ENCODE measurements around the gene CWC27.

Gene CWC27, protein sequence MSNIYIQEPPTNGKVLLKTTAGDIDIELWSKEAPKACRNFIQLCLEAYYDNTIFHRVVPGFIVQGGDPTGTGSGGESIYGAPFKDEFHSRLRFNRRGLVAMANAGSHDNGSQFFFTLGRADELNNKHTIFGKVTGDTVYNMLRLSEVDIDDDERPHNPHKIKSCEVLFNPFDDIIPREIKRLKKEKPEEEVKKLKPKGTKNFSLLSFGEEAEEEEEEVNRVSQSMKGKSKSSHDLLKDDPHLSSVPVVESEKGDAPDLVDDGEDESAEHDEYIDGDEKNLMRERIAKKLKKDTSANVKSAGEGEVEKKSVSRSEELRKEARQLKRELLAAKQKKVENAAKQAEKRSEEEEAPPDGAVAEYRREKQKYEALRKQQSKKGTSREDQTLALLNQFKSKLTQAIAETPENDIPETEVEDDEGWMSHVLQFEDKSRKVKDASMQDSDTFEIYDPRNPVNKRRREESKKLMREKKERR

DNA sequence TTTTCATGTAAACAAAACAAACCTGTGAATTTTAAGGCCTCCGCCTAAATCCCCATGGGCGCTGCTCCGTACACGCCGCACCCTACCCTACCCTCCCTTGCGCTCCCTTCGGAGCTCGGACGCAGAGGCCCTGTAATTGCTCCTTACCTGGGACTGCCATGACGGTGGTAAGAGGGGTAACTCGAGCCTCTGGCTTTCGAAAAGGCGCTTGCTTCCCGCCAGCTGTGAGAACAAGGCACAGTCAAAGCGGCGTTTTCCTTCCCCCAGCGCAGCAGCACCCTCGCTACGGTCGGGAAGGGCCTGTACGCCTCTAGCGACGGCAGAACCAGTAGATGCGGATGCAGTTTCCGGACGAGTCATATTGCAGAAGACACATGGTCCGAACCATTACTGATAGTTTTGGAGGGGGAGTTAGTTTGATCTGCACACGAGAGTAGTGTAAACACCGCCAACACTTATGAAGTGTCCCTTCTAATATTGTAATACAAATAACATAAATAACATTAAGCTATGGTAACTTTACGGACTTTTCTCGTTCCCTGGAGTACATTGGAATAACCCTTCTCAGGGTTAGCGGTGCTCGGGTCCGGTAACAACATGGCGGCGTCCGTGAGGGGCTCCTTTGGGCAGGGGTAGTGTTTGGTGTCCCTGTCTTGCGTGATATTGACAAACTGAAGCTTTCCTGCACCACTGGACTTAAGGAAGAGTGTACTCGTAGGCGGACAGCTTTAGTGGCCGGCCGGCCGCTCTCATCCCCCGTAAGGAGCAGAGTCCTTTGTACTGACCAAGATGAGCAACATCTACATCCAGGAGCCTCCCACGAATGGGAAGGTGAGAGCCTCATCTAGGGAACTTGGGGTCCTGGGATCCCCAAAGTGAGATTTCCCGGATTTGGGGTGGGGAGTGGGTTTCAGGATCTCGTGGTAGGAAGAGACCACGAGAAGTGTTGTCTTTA, at the start of gene CWC27, which contains the start of gene SREK1IP1:
Gene CWC27, plus strand, starts transcription at position 573 of the 955 bp plus-strand sequence. Its CDS starts 217 bp downstream, at position 790.
Gene SREK1IP1, minus strand, starts transcription at position 334 of the 955 bp plus-strand sequence. Its CDS starts 174 bp downstream, at position 160.
- peak; percentile 7 to 86 (median 80) for DNase-seq

DNA sequence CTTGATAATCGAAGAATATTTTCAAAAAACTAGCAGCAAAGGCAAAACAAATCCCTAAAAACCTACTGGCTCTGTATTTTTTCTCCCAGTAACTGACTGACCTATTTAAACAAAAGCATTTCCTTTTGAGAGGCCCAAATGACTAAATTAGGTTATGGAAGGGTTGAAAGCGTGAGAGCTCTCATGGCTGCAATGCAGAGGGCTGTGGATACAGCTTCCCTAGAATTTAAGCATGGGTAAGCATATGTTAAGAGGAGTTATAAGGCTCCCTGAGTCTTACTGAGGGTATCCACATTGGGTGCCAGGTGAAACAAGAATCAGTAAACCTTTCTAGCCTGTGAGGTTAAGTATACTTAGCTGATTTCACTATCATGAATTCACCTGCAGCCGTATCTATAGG, 46.1 kb upstream of the CWC27 start:
- no peak for DNase-seq

DNA sequence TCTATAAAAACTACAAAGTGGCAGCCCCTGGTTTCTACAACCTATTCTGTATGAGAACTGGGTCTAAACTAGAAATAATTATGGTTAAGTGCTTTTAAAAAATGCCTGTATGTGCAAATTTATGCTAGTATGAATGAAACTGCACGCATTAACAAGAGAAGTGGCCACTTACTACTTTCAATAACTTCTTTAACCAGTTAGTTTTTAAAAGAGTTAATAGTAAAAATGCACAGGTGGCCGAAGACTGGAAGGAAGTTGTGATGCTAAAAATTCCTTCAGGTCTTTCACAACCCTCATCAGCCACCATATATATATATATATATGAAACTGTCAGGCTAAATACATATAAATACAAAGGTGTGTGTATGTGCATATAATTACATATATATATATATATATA, 41.6 kb upstream of the CWC27 start:
- no peak for DNase-seq

DNA sequence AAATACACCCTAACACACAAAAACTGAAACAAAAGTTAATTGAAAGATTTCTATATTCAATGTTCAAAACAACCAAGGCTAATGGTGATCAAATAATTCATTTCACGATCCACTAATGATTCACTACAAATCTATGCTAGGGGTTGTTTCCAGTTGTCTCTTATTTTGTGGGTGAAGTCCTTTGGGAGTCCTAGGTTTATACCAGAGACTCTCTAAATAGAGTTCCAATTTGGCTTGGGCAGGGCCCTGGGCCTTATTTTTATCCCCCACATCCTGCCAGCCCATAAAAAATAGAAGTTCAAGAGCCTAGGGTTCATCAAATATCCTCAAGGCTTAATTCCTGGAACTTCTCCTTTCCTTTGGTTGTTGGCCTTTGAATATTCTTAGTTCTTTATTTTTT, 26.3 kb upstream of the CWC27 start:
- no peak for DNase-seq

DNA sequence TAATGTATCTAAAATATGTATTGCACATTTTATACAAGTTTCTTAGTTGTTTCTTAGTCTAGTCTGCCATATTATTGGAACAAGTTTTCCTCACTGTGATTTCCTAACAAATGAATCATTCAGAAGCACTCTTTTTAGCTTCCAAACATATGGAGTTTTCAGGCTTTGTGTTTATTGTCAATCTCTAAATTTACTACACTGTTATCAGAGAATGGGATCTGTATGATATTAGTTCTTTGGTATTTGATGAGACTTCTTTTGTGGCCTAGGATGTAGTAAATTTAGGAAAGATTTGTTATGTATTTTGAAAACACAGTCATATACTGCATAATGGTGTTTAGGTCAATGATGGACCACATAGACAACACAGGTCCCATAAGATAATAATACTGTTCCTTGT, 25.9 kb upstream of the CWC27 start:
- no peak for DNase-seq

DNA sequence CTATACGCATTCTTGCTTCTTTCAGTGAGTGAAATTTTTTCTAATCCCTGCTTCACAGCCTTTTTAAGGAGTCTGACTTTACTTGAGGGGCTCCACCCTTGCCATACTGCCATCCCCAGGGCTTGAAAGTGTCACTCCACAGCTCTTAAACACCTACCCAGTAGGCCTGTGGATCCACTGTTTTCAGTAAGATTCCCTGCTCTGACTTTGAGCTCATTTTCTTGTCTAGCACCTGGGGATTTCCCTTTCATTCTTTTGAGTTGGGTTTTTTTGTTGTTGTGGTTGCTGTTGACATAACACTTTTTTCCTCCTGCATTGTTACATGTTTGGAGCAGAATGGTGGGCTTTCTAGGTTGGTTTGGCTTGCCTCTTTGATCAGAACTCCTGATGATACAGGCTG, 23.8 kb upstream of the CWC27 start:
- DNase-seq, result no peak

DNA sequence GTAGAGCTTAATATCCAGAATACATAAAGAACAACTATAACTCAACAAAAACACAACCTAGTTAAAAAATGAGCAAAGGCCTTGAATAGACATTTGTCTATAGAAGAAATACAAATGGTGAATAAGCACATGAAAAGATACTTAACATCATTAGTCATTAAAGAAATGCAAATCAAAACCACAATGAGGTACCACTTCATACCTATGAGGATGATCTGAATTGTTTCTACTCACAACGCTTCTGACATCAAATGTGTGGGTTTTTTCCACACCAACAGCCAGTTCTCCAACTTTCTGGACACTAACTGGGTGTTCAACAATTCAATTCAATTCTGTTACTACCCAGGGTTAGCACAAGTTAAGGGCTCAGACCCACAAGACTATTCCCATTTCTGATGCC, 22.3 kb upstream of the CWC27 start:
- no peak for DNase-seq

DNA sequence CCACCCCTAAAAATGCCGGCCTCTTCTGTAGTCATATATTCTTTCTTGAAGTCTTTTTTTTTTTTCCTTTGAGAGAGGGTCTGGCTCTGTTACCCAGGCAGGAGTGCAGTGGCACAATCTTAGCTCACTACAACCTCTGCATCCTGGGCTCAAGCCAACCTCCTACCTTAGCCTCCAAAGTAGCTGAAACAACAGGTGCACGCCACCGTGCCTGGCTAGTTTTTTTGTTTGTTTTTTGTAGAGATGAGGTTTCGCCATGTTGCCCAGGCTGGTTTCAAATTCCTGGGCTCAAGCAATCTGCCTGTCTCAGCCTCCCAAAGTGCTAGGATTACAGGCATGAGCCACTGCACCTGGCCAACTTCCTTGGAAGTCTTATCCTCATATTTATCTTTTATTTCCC, 19.3 kb upstream of the CWC27 start:
- no peak for DNase-seq

DNA sequence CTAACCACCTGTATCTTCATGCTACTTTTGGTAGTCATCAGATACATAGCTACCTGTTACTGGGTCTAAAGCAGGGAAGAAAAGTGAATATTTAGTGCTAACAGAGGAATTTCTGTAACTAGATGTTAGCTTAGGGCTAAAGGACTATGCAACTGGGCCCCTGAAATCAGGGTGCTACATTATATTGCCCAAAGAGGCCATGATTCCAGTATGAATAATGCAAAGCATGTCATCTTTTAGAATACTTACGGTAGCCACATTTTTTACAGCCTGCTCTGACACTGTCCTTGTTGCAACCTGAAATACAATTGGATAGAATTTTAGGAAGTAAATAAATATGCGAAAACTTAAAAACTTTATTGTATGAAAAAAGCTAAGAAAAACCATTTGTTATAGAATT, 14.7 kb upstream of the CWC27 start:
- DNase-seq, result no peak

DNA sequence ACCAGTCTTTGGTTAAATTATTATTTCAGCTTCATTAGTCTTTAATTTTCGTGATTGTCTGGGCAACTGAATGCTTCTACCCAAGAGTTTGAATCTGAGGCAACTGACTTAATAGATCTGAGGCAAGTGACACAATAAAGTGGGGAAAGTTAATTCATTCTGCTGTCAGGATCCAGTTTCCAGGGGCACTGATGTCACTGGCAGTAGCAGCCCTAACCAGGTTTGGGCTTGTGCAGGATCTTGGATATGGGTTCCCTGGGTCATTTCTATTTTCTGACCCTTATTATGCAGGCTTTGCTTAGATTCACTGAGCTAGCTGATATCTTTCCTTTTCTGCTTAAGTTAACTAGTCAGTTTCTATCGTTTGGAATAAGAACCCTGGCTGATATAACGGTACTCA, 9.8 kb upstream of the CWC27 start:
- DNase-seq, result no peak

DNA sequence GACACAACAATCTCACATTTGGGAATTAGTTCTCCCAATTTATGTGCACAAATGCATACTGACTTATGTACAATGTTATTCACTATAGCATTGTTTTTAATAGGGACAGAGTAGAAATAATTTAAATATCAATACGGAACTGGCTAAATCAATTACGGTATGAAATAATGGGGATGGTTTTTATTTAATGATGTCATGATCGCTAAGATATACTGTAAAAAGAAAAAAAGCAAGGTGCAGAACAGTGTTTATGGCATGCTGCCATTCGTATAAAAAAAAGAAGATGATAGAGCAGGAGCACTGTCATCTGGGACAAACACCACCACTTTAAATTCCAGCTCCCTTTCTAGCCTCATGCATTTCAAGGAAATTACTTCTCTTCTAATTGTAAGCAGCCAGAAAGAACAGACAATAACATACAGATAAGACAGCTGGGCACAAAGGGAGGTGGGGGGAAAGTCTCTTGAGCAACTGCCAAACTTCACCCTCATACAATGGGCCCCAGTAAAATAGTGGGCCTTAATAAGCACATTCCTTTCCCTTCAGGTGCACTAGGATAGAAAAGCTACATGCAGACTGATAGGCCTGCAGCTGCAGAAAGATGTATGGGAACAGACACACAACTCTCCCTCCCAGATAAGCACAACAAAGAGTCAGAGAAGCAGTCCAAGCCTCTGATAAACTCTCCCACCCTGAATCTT, 8.6 kb upstream of the CWC27 start:
- DNase-seq, result no peak

DNA sequence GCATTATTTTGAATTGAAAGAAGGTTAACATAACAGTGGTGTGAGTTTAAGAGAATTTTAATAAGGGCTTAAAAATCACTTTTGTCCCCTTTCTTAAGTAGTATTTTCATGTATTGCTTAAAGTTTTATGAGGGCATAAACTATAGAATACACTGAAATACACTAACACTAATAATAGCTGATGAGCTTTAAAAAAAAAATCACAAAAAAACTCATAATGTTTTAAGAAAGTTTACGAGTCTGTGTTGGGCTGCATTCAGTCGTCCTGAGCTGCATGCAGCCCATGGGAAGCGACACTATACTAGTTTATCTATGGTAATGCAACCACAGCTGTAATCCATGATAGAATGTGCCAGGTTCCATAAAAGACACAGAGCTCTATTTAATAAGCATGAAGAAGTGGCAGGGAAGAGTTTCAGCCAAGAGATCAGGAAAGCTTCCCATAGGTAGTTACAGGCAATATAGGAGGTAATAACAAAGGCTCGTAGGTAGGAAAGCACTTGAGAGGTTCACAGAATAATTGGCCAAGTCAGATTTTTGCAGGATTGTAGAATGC, 4.7 kb upstream of the CWC27 start:
- DNase-seq, result no peak

DNA sequence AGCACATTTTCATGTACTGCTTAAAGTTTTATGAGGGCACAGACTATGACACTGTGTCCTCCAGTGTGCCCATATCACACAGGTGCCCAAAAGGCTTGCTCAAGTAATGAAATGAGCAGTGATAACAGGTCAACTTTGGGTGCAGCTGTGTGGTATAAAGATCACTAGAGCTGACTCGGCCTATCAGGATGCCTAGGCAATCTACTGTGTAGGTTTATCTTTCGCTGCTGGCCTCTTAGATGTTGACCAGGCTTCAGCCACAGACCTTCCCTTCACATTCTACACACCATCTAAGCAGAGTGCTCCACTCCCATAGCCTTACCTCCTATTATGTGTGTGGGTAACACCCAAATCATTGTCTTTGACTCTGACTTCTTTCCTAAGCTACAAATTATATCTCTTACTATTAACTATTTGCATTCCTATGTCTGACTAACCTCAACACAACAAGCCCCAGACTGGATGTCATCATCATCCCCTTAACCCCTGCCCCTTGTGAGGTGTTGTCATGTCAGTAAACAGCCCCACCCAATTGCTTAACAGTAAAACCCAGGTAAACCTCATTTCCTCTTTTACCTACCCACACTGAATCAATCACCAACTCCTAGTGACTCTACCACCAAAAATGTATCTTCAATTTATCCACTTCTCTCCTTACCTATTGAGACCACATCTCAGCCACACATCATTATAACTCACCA, 2.8 kb upstream of the CWC27 start:
- DNase-seq, result no peak

DNA sequence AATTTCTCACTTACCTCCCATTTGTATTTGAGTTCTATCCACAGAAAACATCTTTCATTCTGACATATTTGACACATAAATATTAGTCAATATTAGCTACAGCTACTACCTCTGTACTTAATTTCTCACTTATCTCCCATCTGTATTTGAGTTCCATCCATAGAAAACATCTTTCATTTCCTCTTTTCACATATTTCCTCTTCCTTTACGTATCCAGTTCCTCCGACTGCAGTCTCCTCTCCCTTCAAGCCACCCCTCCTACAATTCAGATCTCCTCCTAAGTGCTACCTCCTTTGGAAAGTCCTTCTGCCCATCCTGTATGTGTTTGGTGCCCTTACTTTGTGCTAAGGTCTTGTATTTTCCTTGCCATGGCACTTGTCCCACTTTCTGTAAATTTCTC, 1.8 kb upstream of the CWC27 start:
- DNase-seq, result no peak

DNA sequence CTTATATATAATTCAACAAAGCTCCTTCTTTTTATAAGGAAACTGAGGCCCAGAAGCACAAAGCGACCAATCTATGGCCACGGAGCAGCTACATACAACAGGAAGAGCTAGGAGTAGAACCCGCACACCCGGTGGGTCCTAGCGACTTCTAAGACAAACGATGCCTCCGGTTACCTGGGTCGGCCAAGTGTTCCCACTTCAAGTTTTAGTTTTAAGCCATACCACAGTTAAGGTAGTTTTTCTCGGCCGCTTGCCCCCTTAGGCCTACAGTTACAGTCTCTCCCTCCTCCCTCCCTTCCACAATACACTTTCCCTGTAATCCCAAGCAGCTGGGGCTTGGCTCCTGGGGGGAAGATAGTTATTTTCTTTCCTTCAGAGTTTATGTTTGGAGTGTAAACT, 772 bp upstream of the CWC27 start:
- DNase-seq, result peak in 4 of 14 donors; percentile 33 to 67 (median 59)

DNA sequence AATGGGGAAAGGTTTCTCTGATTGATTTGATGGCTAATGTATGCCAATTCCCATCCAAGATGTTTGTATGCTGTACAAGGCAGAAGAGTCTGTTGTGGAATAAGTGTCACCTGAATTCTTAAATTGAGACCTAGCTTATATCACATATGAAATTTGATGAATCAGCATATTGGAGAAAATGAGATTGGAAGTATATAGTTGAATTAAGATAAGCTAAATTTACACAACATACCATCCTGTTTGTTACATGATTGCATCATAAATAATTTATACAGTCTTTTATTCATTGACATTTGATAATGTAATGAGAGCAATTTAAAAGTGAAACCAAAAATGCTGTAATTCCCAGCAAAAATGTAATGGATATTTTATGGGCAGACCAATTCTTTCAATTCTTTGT, 1.1 kb downstream of the CWC27 start:
- DNase-seq, result no peak

DNA sequence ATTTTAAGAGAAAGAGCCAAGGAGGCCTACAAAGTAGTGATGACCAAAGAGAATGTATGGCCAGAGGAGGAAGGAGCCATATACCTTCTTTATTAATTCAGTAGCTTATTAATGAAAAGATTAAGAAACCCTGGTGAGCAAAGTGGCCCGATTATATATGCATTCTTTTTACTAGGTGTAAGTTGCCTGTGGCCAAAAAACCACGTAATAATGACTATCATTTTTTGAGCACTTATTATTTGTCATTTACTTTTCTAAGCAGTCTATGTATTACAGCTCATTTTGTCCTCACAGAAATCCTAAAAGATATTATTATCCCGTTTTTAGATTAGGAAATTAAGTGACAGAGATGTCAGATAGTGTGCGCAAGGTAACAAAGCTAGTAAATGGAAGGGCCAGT, 3.0 kb downstream of the CWC27 start:
- DNase-seq, result no peak

DNA sequence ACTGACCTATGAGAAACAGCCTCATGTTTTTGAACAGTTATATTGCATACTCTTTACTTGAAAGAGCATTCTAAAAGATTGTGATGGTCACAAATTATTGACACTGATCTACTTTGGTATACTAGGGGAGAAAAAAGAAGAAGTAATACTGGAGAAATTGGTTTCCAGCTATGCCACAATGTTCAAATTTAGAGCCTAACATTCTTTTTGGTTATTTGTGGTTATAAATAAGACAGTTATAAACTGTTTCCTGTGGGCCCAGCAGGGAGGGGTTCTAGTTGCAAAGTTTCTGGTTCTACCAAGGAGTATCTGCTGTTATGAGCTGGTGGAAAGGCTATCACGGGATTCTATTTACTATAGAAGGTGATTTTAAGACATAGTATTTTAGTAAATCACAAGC, 4.8 kb downstream of the CWC27 start:
- no peak for DNase-seq

DNA sequence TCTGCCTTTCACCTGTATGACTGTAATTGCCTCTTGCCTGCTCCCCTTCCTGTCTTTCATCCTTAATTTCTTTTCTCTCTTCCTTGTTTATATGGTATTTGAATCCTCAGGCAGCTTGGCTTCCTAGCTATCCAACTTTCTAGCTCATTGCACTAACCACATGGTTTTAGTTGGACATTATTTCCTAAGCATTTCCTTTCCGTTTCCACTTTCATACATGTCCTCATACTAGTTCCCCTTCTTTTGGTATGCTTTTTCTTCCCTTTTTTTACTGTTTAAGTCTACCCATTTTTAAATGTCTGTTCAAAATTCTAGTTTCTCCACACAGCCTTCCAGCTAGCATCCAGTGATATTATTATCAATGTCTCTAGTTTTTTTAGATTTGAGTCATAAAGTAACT, 6.6 kb downstream of the CWC27 start:
- no peak for DNase-seq

DNA sequence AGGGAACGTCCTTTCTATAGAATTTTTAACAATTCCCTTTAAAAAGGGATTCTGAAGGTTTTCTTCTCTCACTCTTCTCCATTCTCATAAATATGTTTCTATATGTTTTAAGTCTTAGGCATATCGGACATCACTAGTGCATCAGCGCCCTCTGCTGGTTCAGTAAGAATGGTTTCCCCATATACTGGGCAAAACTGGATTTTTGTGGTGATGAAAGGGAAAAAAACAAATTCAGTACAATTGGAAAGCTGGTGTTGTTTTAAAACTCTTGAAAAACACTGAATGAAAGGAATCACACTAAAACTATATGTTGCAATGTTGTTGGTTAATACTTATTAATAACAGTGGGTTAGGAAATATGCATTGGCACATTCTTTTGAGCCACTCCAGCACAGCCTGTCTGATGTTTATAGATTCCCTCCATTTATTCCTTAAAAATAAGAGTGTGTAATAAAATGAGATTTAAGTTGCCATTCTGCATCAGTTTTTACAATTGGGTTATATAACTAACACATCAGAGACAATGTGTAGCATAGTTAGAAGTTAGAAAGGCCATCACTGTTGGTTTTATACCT, 15.8 kb downstream of the CWC27 start:
- peak in 7 of 14 donors; percentile 2 to 25 (median 17) for DNase-seq

DNA sequence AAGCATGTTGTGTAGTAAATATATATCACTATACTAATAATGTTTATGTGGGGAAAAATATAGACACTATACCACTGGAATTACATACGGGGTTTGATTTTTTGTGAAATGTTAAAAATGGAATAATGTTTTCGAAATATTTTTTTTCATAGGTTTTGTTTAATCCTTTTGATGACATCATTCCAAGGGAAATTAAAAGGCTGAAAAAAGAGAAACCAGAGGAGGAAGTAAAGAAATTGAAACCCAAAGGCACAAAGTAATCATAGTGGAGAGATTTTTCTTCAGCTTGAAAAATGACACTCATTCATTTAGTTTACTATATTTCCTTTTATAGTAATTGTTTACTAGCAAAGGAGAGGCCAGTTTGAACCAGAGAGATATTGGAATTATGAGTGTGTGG, 17.6 kb downstream of the CWC27 start:
- no peak for DNase-seq

Data from C1 segment of cervical spinal cord (tissue), 14 donors.